ENCODE results near the gene MCUB.
"Not testable (repeated sequence)": the region's sequence is repeated elsewhere in the genome, so short reads cannot be mapped to it uniquely, and the experiment has no call there.

The MCUB gene

GRCh38 chr4:109588176-109588575 is 28.1 kb downstream of the MCUB start:
- peak; percentile 81 for DNase-seq

GRCh38 chr4:109589119-109589518 is 29.1 kb downstream of the MCUB start:
- no peak for DNase-seq

- DNase-seq, result no peak
These were observed 29.6 kb downstream of the MCUB start for GRCh38 chr4:109589605-109590004.

DNA sequence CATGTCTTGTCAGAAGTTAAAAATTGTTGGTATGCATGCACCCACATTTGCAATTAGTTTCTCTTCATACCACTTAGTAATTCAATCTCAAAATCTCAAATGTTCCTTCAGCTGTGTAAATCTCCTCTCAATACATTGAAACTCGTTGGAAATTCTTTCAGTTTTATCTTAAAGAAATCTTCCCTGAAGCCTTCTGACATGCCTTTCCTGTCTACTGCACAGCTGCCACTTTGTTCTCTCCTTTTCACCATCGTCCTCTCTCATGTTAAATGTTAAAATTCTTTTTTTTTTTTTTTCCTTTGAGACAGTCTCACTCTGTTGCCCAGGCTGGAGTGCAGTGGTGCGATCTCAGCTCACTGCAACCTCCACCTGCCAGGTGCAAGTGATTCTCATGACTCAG is 30.9 kb downstream of the MCUB start:
- DNase-seq, result no peak

DNA sequence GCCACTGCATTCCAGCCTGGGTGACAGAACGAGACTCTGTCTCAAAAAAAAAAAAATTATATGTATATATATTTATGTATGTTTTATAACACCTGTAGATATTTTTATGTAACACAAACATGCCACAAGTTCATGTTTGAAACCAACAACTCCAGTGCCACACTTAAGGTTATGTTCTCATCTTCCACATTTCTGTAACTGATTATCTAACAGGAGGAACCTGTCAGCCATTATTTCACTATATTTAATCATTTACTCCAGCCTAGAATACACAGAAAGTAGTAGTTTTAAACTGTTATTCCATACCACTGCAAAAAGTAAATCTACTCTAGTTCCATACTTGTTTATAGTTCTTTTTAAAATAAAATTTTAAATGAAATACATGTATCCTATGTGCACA is 32.3 kb downstream of the MCUB start:
- DNase-seq, result no peak

DNA sequence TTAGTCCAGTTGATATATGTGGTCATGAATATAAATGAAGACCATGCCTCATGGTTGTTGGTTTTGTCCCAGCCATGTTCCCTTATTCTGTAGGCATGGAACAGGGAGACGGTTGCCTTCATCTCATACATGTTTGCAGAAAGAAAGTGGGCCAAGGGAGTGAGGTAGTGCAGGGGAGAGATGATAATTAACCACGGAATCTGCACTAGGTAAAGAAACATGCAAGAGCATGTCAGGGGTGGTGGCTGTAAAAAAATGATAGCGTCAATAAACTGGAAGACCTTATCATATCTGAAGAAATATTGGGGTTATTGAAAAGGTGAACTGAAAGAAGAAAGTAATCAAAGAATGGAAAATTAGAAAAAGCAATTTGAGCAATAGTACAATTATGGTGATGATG is 35.1 kb downstream of the MCUB start:
- DNase-seq, result not testable (repeated sequence)

DNA sequence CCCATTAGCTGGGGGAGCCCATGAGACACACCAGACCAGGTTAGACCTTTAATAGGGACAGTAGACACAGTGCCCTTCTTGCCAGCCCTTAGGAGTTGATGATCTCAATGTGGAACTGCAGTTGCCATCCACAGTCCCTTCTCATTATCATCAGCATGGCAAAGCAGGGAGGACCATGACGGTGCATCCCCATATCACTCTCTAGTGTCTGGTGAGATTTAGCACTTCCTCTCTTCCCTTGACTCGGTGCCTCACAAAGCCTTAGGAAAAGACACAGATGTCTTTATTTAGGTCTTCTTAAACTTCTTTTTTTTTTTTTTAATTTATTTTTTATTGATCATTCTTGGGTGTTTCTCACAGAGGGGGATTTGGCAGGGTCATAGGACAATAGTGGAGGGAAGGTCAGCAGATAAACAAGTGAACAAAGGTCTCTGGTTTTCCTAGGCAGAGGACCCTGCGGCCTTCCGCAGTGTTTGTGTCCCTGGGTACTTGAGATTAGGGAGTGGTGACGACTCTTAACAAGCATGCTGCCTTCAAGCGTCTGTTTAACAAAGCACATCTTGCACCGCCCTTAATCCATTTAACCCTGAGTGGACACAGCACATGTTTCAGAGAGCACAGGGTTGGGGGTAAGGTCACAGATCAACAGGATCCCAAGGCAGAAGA is 36.5 kb downstream of the MCUB start:
- not testable (repeated sequence) for DNase-seq

- DNase-seq, result no peak
These were observed 39.1 kb downstream of the MCUB start for GRCh38 chr4:109599046-109599652.

GRCh38 chr4:109600431-109600830 is 40.4 kb downstream of the MCUB start:
- DNase-seq, result no peak

GRCh38 chr4:109601336-109601735 is 41.3 kb downstream of the MCUB start:
- DNase-seq, result no peak

DNA sequence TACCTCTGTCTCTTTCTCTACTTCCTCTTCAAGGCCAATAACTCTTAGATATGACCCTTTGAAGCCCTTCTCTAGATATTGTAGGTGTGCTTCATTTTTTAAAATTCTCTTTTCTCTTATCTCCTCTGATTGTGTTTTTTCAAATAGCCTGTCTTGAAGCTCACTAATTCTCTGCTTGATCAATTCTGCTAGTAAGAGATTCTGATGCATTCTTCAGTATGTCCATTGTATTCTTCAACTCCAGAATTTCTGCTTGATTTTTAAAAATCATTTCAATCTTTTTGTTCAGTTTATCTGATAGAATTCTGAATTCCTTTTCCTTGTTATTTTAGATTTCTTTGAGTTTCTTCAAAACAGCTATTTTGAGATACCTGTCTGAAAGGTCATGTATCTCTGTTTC is 47.9 kb downstream of the MCUB start:
- no peak for DNase-seq

- DNase-seq, result no peak
These were observed 48.8 kb downstream of the MCUB start for GRCh38 chr4:109608879-109609278.

DNA sequence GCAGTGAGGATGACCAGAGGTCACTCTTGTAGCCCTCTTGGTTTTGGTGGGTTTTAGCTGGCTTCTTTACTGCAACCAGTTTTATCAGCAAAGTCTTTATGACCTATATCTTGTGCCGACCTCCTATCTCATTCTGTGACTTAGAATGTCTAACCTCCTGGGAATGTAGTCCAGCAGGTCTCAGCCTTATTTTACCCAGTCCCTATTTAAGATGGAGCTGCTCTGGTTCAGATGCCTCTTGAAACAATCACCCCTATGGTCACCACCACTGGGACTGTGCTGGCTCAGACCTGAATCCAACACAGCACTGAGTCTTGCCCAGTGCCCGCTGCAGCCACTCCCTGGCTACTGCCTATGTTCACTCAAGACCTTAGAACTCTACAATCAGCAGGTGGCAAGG is 49.4 kb downstream of the MCUB start:
- DNase-seq, result no peak

GRCh38 chr4:109610489-109610888 is 50.4 kb downstream of the MCUB start:
- DNase-seq, result no peak

DNA sequence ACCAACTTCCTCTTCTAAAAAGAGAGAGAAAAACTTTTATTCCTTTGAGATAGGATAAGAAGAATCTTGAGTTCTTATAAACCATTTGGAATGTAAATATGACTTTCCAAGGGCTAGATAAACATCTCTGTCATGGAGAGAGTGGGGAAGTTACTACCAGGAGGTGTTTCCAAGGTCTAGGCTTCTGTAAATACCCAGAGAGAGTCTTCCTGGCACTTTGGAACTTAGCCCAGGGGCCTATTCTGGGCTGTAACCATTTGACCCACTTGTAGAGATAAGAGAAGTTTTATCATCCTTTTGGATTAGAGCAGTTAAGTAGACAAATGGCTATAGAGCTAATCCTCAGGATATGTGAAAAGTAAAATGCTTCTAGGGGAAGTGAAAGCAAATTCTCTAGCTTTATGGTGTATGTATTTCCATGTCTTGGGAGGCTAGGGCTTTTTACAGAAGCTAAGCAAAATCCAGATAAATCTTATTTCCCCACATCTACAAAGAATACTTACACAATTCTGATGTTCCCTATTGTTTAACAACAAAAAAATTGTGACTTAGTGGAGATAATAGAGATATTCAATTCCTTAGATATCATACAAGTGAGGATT is 51.1 kb downstream of the MCUB start:
- DNase-seq, result no peak

GRCh38 chr4:109614015-109614414 is 54.0 kb downstream of the MCUB start:
- DNase-seq, result no peak

DNA sequence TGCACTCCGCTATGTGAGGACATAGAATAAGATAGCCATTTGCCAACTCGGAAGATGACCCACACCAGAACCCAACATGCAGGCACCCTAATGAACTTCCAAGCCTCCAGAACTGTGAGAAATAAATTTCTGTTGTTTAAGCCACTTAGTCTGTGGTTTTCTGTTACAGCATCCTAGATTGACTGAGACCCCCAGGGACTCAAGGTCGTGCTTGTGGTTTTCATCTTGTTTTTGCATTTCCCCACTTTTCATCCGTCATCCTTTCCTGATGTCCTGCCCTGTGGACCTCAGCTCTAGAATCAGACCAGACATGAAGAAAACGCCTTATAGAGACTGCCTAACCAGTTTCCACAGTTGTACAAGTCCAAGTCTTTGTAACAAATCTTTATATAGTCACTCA is 54.4 kb downstream of the MCUB start:
- DNase-seq, result no peak

- DNase-seq, result no peak
These were observed 55.7 kb downstream of the MCUB start for GRCh38 chr4:109615742-109616141.

DNA sequence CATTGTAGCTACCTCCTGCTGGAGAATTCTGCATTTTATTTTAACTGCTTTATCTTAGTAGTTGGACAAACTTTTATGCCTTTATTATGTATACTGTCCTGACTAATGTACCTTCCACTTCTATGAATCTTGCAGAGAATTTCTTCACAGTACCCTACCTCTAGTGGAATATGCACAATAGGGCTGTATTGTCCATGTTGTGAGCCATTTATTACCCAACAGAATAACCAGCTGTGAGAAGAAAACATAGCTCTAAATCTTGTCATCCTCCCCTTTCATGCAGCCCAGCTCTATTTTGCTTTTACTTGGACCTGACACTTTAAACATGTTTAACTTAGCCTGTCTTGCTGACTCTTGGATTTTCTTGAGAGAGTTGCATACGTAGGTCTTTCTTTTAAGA is 56.2 kb downstream of the MCUB start:
- no peak for DNase-seq

GRCh38 chr4:109622626-109623025 is 62.6 kb downstream of the MCUB start:
- DNase-seq, result no peak

- DNase-seq, result no peak
These were observed 64.5 kb downstream of the MCUB start for GRCh38 chr4:109624536-109624935.

DNA sequence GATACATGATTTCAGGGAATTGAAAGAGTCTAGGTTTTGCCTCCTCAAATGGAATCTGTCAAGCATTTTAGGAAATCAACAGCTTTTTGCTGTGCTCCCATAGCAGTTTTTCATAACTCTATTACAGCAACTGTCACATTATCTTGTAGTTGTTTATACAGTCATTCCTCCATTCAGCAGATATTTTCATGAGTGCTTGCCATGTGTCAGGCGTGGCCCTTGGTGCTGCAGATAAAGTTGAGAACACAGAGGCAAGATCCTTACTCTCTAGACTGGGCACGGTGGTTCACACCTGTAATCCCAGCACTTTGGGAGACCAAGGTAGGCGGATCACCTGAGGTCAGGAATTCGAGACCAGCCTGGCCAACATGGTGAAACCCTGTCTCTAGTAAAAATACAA is 67.3 kb downstream of the MCUB start:
- DNase-seq, result no peak

DNA sequence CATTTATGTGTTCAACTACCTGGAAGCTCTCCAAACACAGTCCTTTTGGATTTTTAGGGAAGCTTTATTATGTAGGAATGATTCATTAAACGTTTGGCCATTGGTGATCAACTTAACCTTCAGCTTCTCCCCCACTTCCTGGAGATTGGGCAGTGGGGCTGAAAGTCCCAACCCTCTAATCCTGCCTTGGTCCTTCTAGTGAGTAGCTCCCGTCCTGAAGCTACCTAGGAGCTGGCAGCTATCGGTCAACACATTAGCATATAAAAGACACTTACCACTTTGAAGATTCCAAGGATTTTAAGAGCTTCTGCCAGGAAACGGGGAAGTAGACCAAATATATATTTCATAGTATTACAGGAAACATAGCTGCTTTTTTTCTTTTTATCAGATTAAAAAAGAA is 69.7 kb downstream of the MCUB start:
- no peak for DNase-seq

- DNase-seq, result no peak
These were observed 71.6 kb downstream of the MCUB start for GRCh38 chr4:109631532-109632108.

All from stimulated activated CD4-positive, alpha-beta T cell treated with anti-CD3 and anti-CD28 coated beads, Interleukin-1b, Interleukin-23, amount 100 ng/mL, for 48 hours (primary cell).